ENCODE measurements around the gene UCP2.
"Not testable (repeated sequence)": the region's sequence is repeated elsewhere in the genome, so short reads cannot be mapped to it uniquely, and the experiment has no call there.

The UCP2 gene

GRCh38 chr11:73939096-73939495, 43.5 kb downstream of the UCP2 start:
- no peak for DNase-seq

- not testable (repeated sequence) for DNase-seq
These were observed 46.6 kb downstream of the UCP2 start for GRCh38 chr11:73936047-73936446.

GRCh38 chr11:73932781-73933180, 49.9 kb downstream of the UCP2 start:
- no peak for DNase-seq

- no peak for DNase-seq
These were observed 50.7 kb downstream of the UCP2 start for GRCh38 chr11:73931951-73932350.

GRCh38 chr11:73931039-73931645, 51.5 kb downstream of the UCP2 start:
- no peak for DNase-seq

- no peak for DNase-seq
These were observed 53.3 kb downstream of the UCP2 start for GRCh38 chr11:73929388-73929787.

All from CD4-positive, alpha-beta T cell treated with Interferon gamma for 1 hour (primary cell).